HEK293 (cell line): ENCODE data around the gene CSKMT.

Experiments
- EGR2 ChIP-seq: fragments of 450-650 bp; formaldehyde crosslinking; IDR thresholded peaks from 2 replicates; pipeline ENCODE4 v1.5.1; 2016; ENCODE audit warnings: low read depth, missing biosample characterization, missing genetic modification characterization
- KLF10 ChIP-seq: fragments of 450-650 bp; IDR thresholded peaks from 2 replicates; pipeline ENCODE4 v1.5.1; 2018; ENCODE audit warnings: missing biosample characterization, mild to moderate bottlenecking, missing genetic modification characterization
- KLF7 ChIP-seq: fragments of 450-650 bp; formaldehyde crosslinking; IDR thresholded peaks from 2 replicates; pipeline ENCODE4 v1.5.1; 2016; ENCODE audit warnings: missing biosample characterization, missing genetic modification characterization, borderline replicate concordance
- OSR2 ChIP-seq: fragments of 450-650 bp; formaldehyde crosslinking; IDR thresholded peaks from 2 replicates; pipeline ENCODE4 v1.5.1; 2016; ENCODE audit warnings: missing biosample characterization, missing genetic modification characterization
- SCRT1 ChIP-seq: fragments of 450-650 bp; formaldehyde crosslinking; IDR thresholded peaks from 2 replicates; pipeline ENCODE4 v1.5.1; 2016; ENCODE audit warnings: missing biosample characterization, missing genetic modification characterization, borderline replicate concordance
- SCRT2 ChIP-seq: fragments of 450-650 bp; formaldehyde crosslinking; IDR thresholded peaks from 2 replicates; pipeline ENCODE4 v1.5.1; 2016; ENCODE audit warnings: missing biosample characterization, missing genetic modification characterization
- YY2 ChIP-seq: fragments of 450-650 bp; formaldehyde crosslinking; IDR thresholded peaks from 2 replicates; pipeline ENCODE4 v1.5.1; 2016; ENCODE audit warnings: missing biosample characterization, missing genetic modification characterization
- ZBTB11 ChIP-seq: fragments of 450-650 bp; formaldehyde crosslinking; conservative IDR thresholded peaks from 2 replicates; pipeline ENCODE4 v1.5.1; 2016; ENCODE audit warnings: low read depth, missing biosample characterization, missing genetic modification characterization
- ZBTB17 ChIP-seq: fragments of 450-650 bp; formaldehyde crosslinking; IDR thresholded peaks from 2 replicates; pipeline ENCODE4 v1.5.1; 2016; ENCODE audit warnings: missing biosample characterization, missing genetic modification characterization
- ZBTB7A ChIP-seq: fragments of 450-650 bp; formaldehyde crosslinking; IDR thresholded peaks from 2 replicates; pipeline ENCODE4 v1.5.1; 2016; ENCODE audit warnings: low read depth, missing biosample characterization, missing genetic modification characterization
- ZFHX2 ChIP-seq: fragments of 450-650 bp; formaldehyde crosslinking; conservative IDR thresholded peaks from 2 replicates; pipeline ENCODE4 v1.5.1; 2016; ENCODE audit warnings: missing biosample characterization, missing genetic modification characterization
- ZFP37 ChIP-seq: fragments of 450-650 bp; formaldehyde crosslinking; IDR thresholded peaks from 2 replicates; pipeline ENCODE4 v1.5.1; 2016; ENCODE audit warnings: missing biosample characterization, missing genetic modification characterization
- ZNF274 ChIP-seq, 2 experiments: fragments of 200-500 bp in 1 of 2; fragments of 450-650 bp in 1 of 2; sonication (Bioruptor generic) in 1 of 2; formaldehyde crosslinking in 1 of 2; IDR thresholded peaks; 2 replicates each; pipeline versions ENCODE4 v1.5.1 to v1.6.1; 2014 to 2016; ENCODE audit warnings: borderline replicate concordance in 1 of 2, inconsistent platforms in 1 of 2, low read length in 1 of 2, missing biosample characterization in 1 of 2, missing genetic modification characterization in 1 of 2
- ZNF433 ChIP-seq: fragments of 450-650 bp; formaldehyde crosslinking; IDR thresholded peaks from 2 replicates; pipeline ENCODE4 v1.5.1; 2016; ENCODE audit warnings: missing biosample characterization, missing genetic modification characterization, low read depth
- ZNF514 ChIP-seq: fragments of 450-650 bp; formaldehyde crosslinking; IDR thresholded peaks from 2 replicates; pipeline ENCODE4 v1.5.1; 2016; ENCODE audit warnings: missing biosample characterization, missing genetic modification characterization
- ZNF518A ChIP-seq: fragments of 450-650 bp; formaldehyde crosslinking; conservative IDR thresholded peaks from 2 replicates; pipeline ENCODE4 v1.5.1; 2016; ENCODE audit warnings: low read depth, missing biosample characterization, missing genetic modification characterization
- ZNF555 ChIP-seq: fragments of 450-650 bp; formaldehyde crosslinking; conservative IDR thresholded peaks from 2 replicates; pipeline ENCODE4 v1.5.1; 2017; ENCODE audit warnings: missing biosample characterization, mild to moderate bottlenecking, missing genetic modification characterization, inconsistent platforms
- ZNF561 ChIP-seq: fragments of 450-650 bp; IDR thresholded peaks from 2 replicates; pipeline ENCODE4 v1.5.1; 2018; ENCODE audit warnings: missing biosample characterization, missing genetic modification characterization, borderline replicate concordance
- ZNF610 ChIP-seq: fragments of 450-650 bp; formaldehyde crosslinking; IDR thresholded peaks from 2 replicates; pipeline ENCODE4 v1.5.1; 2016; ENCODE audit warnings: missing biosample characterization, missing genetic modification characterization, borderline replicate concordance
- ZNF629 ChIP-seq: fragments of 450-650 bp; formaldehyde crosslinking; IDR thresholded peaks from 2 replicates; pipeline ENCODE4 v1.5.1; 2017; ENCODE audit warnings: missing biosample characterization, missing genetic modification characterization
- ZNF776 ChIP-seq: fragments of 450-650 bp; formaldehyde crosslinking; IDR thresholded peaks from 2 replicates; pipeline ENCODE4 v1.5.0; 2017; ENCODE audit warnings: missing biosample characterization, missing genetic modification characterization, borderline replicate concordance
- TF ChIP-seq, protein P1 (sequence below): fragments of 450-650 bp; formaldehyde crosslinking; IDR thresholded peaks from 2 replicates; pipeline ENCODE4 v1.5.1; 2016; ENCODE audit warnings: missing biosample characterization, missing genetic modification characterization
- TF ChIP-seq, protein P2 (sequence below): fragments of 450-650 bp; formaldehyde crosslinking; IDR thresholded peaks from 2 replicates; pipeline ENCODE4 v1.5.1; 2016; ENCODE audit warnings: missing biosample characterization, missing genetic modification characterization
- TF ChIP-seq, protein P3 (sequence below): fragments of 450-650 bp; formaldehyde crosslinking; IDR thresholded peaks from 2 replicates; pipeline ENCODE4 v1.5.1; 2016; ENCODE audit warnings: missing biosample characterization, missing genetic modification characterization

The CSKMT gene

DNA sequence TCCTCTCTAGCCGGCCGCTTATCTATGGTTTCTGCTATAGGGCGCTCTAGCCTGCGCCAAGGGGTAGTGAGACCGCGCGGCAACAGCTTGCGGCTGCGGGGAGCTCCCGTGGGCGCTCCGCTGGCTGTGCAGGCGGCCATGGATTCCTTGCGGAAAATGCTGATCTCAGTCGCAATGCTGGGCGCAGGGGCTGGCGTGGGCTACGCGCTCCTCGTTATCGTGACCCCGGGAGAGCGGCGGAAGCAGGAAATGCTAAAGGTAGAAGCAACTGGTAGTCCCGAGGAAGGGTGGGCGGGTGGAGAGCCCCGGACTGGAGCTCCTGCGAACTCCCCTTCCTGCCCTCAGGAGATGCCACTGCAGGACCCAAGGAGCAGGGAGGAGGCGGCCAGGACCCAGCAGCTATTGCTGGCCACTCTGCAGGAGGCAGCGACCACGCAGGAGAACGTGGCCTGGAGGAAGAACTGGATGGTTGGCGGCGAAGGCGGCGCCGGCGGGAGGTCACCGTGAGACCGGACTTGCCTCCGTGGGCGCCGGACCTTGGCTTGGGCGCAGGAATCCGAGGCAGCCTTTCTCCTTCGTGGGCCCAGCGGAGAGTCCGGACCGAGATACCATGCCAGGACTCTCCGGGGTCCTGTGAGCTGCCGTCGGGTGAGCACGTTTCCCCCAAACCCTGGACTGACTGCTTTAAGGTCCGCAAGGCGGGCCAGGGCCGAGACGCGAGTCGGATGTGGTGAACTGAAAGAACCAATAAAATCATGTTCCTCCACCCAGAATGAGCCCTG, 6.7 kb downstream of the CSKMT start, which contains the start of the genes LBHD1 and UQCC3 (continued):
- no peak for TF ChIP-seq ZNF555 (tag by site-specific recombination)
- peak; percentile 77; the same call in 1 of the 2 replicates for TF ChIP-seq ZNF610 (tag by site-specific recombination)
- no peak for TF ChIP-seq ZNF433
- TF ChIP-seq ZNF629 (tag by site-specific recombination) = peak; percentile 50; the same call in 1 of the 2 replicates
- peak; percentile 39; the same call in 1 of the 2 replicates for TF ChIP-seq OSR2
- peak; percentile 51; the same call in 1 of the 2 replicates for TF ChIP-seq YY2 (tag by site-specific recombination)
- TF ChIP-seq ZFHX2 (tag by site-specific recombination) = peak; percentile 83
- no peak for TF ChIP-seq ZNF514 (tag by site-specific recombination)
- TF ChIP-seq KLF7 (tag by site-specific recombination) = no peak
- no peak for TF ChIP-seq ZNF776 (tag by site-specific recombination)
- TF ChIP-seq ZBTB7A = no peak
- peak; percentile 98 for TF ChIP-seq SCRT1 (tag by site-specific recombination)
- TF ChIP-seq SCRT2 = peak; percentile 99
- peak; percentile 26; the same call in 1 of the 2 replicates for TF ChIP-seq ZFP37 (tag by site-specific recombination)
- peak; percentile 82 for TF ChIP-seq EGR2
- TF ChIP-seq ZNF561 = peak; percentile 46; the same call in 1 of the 2 replicates
- TF ChIP-seq, protein P1, sequence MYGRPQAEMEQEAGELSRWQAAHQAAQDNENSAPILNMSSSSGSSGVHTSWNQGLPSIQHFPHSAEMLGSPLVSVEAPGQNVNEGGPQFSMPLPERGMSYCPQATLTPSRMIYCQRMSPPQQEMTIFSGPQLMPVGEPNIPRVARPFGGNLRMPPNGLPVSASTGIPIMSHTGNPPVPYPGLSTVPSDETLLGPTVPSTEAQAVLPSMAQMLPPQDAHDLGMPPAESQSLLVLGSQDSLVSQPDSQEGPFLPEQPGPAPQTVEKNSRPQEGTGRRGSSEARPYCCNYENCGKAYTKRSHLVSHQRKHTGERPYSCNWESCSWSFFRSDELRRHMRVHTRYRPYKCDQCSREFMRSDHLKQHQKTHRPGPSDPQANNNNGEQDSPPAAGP = peak; percentile 13; the same call in 1 of the 2 replicates
- peak; percentile 71 for TF ChIP-seq ZBTB11 (tag by site-specific recombination)
- no peak for TF ChIP-seq ZNF274 (IDR thresholded peaks at IDR 0.05; ENCODE audit: low read length)
- no peak for TF ChIP-seq ZNF274 (tag by site-specific recombination; IDR thresholded peaks at IDR 0.05; ENCODE audit: borderline replicate concordance)
- TF ChIP-seq, protein P2, sequence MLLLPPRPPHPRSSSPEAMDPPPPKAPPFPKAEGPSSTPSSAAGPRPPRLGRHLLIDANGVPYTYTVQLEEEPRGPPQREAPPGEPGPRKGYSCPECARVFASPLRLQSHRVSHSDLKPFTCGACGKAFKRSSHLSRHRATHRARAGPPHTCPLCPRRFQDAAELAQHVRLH (tag by site-specific recombination) = peak; percentile 95
- TF ChIP-seq KLF10 (tag by site-specific recombination) = no peak
- TF ChIP-seq, protein P3, sequence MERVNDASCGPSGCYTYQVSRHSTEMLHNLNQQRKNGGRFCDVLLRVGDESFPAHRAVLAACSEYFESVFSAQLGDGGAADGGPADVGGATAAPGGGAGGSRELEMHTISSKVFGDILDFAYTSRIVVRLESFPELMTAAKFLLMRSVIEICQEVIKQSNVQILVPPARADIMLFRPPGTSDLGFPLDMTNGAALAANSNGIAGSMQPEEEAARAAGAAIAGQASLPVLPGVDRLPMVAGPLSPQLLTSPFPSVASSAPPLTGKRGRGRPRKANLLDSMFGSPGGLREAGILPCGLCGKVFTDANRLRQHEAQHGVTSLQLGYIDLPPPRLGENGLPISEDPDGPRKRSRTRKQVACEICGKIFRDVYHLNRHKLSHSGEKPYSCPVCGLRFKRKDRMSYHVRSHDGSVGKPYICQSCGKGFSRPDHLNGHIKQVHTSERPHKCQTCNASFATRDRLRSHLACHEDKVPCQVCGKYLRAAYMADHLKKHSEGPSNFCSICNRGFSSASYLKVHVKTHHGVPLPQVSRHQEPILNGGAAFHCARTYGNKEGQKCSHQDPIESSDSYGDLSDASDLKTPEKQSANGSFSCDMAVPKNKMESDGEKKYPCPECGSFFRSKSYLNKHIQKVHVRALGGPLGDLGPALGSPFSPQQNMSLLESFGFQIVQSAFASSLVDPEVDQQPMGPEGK (tag by site-specific recombination) = no peak; the same call in 1 of the 2 replicates
- peak; percentile 41; the same call in 1 of the 2 replicates for TF ChIP-seq ZBTB17 (tag by site-specific recombination)
- 0 out of 2 replicates have a peak, but pooled peaks have one; percentile 33 for TF ChIP-seq ZNF518A
